ENCODE data around the gene WFDC1.

- no peak for TF ChIP-seq POLR2AphosphoS5 (IDR thresholded peaks at IDR 0.05)
- TF ChIP-seq CTCF (IDR thresholded peaks at IDR 0.05), result no peak
Observed at GRCh38 chr16:84302111-84302954, 7.7 kb downstream of the WFDC1 start.
